GM12874 (cell line): ENCODE measurements around the gene MGA.

ENCODE experiments used
- CTCF ChIP-seq: IDR thresholded peaks from 2 replicates; pipeline ENCODE4 v1.5.1; 2011; ENCODE audit warnings: low read depth, mild to moderate bottlenecking, control low read depth, low read length, moderate library complexity; ENCODE audit not compliant: insufficient read depth

MGA gene

GRCh38 chr15:41675337-41675736 lies 15.1 kb downstream of the MGA start:
- no peak for TF ChIP-seq CTCF

- TF ChIP-seq CTCF: no peak
These were observed 18.5 kb downstream of the MGA start for GRCh38 chr15:41678742-41679141.

- TF ChIP-seq CTCF: no peak
These were observed 23.8 kb downstream of the MGA start for GRCh38 chr15:41683955-41684354.

- TF ChIP-seq CTCF: no peak
These were observed 28.5 kb downstream of the MGA start for GRCh38 chr15:41688671-41689070.

GRCh38 chr15:41689083-41689482 lies 28.9 kb downstream of the MGA start:
- no peak for TF ChIP-seq CTCF

GRCh38 chr15:41689834-41690233 lies 29.6 kb downstream of the MGA start:
- TF ChIP-seq CTCF: no peak

- no peak for TF ChIP-seq CTCF
These were observed 30.4 kb downstream of the MGA start for GRCh38 chr15:41690636-41691035.

- TF ChIP-seq CTCF: no peak
These were observed 31.3 kb downstream of the MGA start for GRCh38 chr15:41691471-41691870.
